DND-41 (cell line): ENCODE data around the gene FAM13A.

Experiments
- EZH2 ChIP-seq: IDR thresholded peaks from 3 replicates; pipeline ENCODE4 v1.6.1; 2012; ENCODE audit warnings: borderline replicate concordance, low read depth, mild to moderate bottlenecking, moderate library complexity, low read length, inconsistent platforms; ENCODE audit not compliant: severe bottlenecking
- TF ChIP-seq, protein P1 (sequence below): IDR thresholded peaks from 2 replicates; pipeline ENCODE4 v1.5.1; 2012; ENCODE audit warnings: borderline replicate concordance, low read length, moderate library complexity, mild to moderate bottlenecking; ENCODE audit not compliant: poor library complexity, severe bottlenecking; ENCODE audit errors: extremely low read depth

DNA sequence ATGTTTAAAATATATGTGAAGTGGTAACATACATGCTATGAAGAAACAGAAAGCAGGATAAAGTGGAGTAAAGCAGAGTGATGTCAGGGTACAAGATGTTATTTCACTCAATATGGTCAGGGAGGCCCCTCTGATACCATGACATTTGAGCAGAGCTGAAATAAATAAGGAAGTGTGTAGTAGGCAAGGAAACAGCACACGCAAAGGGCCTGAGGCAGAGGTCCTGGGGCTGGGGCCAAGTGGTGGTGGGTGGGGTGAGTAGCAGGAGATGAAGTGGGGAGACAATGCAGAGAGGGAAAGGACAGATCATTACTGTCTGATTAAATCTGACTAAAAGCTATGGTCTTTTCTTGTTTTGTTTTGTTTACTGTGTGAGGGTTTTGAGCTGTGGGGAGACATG is 61.1 kb downstream of the FAM13A start:
- TF ChIP-seq, protein P1, sequence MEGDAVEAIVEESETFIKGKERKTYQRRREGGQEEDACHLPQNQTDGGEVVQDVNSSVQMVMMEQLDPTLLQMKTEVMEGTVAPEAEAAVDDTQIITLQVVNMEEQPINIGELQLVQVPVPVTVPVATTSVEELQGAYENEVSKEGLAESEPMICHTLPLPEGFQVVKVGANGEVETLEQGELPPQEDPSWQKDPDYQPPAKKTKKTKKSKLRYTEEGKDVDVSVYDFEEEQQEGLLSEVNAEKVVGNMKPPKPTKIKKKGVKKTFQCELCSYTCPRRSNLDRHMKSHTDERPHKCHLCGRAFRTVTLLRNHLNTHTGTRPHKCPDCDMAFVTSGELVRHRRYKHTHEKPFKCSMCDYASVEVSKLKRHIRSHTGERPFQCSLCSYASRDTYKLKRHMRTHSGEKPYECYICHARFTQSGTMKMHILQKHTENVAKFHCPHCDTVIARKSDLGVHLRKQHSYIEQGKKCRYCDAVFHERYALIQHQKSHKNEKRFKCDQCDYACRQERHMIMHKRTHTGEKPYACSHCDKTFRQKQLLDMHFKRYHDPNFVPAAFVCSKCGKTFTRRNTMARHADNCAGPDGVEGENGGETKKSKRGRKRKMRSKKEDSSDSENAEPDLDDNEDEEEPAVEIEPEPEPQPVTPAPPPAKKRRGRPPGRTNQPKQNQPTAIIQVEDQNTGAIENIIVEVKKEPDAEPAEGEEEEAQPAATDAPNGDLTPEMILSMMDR, result no peak
- no peak for TF ChIP-seq EZH2
